Mesenteric fat pad (tissue), 1 donor: ENCODE results near the gene CLDN16. TPM values are rescaled to one million over a fixed set of nuclear protein-coding genes. Genes with fewer than 3 reads are reported as not detected.

Experiments used
- DNase-seq: peaks from one replicate; pipeline ENCODE4 v3.0.0-alpha.2; 2020; ENCODE audit warnings: low spot score
- long read RNA-seq: library from polyadenylated mRNA; unstranded; transcript quantifications from one replicate; pipeline ENCODE4 v2.0.0, GENCODE V29; 2020
- total RNA-seq: library from RNA; stranded (reverse); fragmentation: NEBNext Ultra II Directional; extraction: Animal tissue kit (Norgen Biotek cat#: 25700); gene quantifications from one replicate; pipeline ENCODE4 v1.2.1, GENCODE V29; 2021
- donor health status: DM: yes; HTN: yes; CAD: no.

CLDN16 gene
- total RNA-seq, result not detected
- long read RNA-seq, result 0 reads

- DNase-seq, result no peak
Observed at GRCh38 chr3:190387578-190388213, at the start of gene CLDN16. TSS of gene CLDN16 (plus strand) at chr3:190388163. CDS start at chr3:190388330, 167 bp downstream.

- DNase-seq, result no peak
Observed at GRCh38 chr3:190338717-190339116, 49.2 kb upstream of the CLDN16 start.

- DNase-seq, result no peak
Observed at GRCh38 chr3:190339130-190339529, 48.8 kb upstream of the CLDN16 start.

GRCh38 chr3:190340071-190340470, 47.9 kb upstream of the CLDN16 start:
- DNase-seq, result no peak

GRCh38 chr3:190345027-190345821, 42.7 kb upstream of the CLDN16 start:
- no peak for DNase-seq

GRCh38 chr3:190345878-190346277, 42.1 kb upstream of the CLDN16 start:
- no peak for DNase-seq

- DNase-seq, result no peak
Observed at GRCh38 chr3:190346541-190346940, 41.4 kb upstream of the CLDN16 start.

GRCh38 chr3:190352861-190353457, 35.0 kb upstream of the CLDN16 start:
- DNase-seq, result no peak

GRCh38 chr3:190356246-190356645, 31.7 kb upstream of the CLDN16 start:
- DNase-seq, result no peak

GRCh38 chr3:190357468-190357867, 30.5 kb upstream of the CLDN16 start:
- DNase-seq, result no peak

- no peak for DNase-seq
Observed at GRCh38 chr3:190359813-190360212, 28.1 kb upstream of the CLDN16 start.

- no peak for DNase-seq
Observed at GRCh38 chr3:190360228-190360627, 27.7 kb upstream of the CLDN16 start.

- DNase-seq, result no peak
Observed at GRCh38 chr3:190361791-190362190, 26.2 kb upstream of the CLDN16 start.

- no peak for DNase-seq
Observed at GRCh38 chr3:190362258-190362657, 25.7 kb upstream of the CLDN16 start.

GRCh38 chr3:190366133-190366532, 21.8 kb upstream of the CLDN16 start:
- DNase-seq, result no peak

- no peak for DNase-seq
Observed at GRCh38 chr3:190368881-190369280, 19.1 kb upstream of the CLDN16 start.

GRCh38 chr3:190369668-190370295, 18.2 kb upstream of the CLDN16 start:
- DNase-seq, result no peak

GRCh38 chr3:190370369-190370768, 17.6 kb upstream of the CLDN16 start:
- DNase-seq, result no peak

GRCh38 chr3:190371152-190371551, 16.8 kb upstream of the CLDN16 start:
- no peak for DNase-seq

- DNase-seq, result no peak
Observed at GRCh38 chr3:190375246-190375645, 12.7 kb upstream of the CLDN16 start.

- no peak for DNase-seq
Observed at GRCh38 chr3:190375671-190376070, 12.3 kb upstream of the CLDN16 start.
